Activated CD4-positive, alpha-beta memory T cell treated with anti-CD3 and anti-CD28 coated beads, Interleukin-2, amount 10 ng/mL, durations not matched to agents 7 days and 5 days (primary cell): ENCODE measurements around the gene COTL1. TPM values are rescaled to one million over a fixed set of nuclear protein-coding genes. Genes with fewer than 3 reads are reported as not detected.
A peak's percentile ranks its signal among the peaks of the same experiment; 100 is the strongest.

Experiments used
- CTCF ChIA-PET: fragments of 350-600 bp; sonication (Branson Sonifier 250); formaldehyde crosslinking; loops from one replicate; lab custom pipeline; 2021; ENCODE audit warnings: antibody characterized with exemption, inconsistent platforms; lab: Charles Lee
- POLR2A ChIA-PET: fragments of 350-600 bp; sonication (Branson Sonifier 250); formaldehyde crosslinking; loops from one replicate; lab custom pipeline; 2021; ENCODE audit warnings: antibody characterized with exemption; lab: Charles Lee
- DNase-seq: peaks from one replicate; pipeline ENCODE4 v3.0.0-alpha.2; 2020
- H3K27ac Mint-ChIP-seq: one replicate; pipeline ENCODE4 v1.8.0; 2021; ENCODE audit warnings: mild to moderate bottlenecking, mixed read lengths
- H3K27me3 Mint-ChIP-seq: one replicate; pipeline ENCODE4 v1.8.0; 2021; ENCODE audit warnings: mixed read lengths
- H3K36me3 Mint-ChIP-seq: one replicate; pipeline ENCODE4 v1.8.0; 2021; ENCODE audit warnings: low read depth, mixed read lengths
- H3K4me1 Mint-ChIP-seq: one replicate; pipeline ENCODE4 v1.8.0; 2021; ENCODE audit warnings: mixed read lengths
- H3K4me3 Mint-ChIP-seq: one replicate; pipeline ENCODE4 v1.8.0; 2021; ENCODE audit warnings: mild to moderate bottlenecking, mixed read lengths
- H3K9me3 Mint-ChIP-seq: one replicate; pipeline ENCODE4 v1.8.0; 2021; ENCODE audit warnings: mixed read lengths
- total RNA-seq, 2 experiments: library from RNA; stranded (reverse); gene quantifications; one replicate each; pipeline ENCODE4 v1.2.3, GENCODE V29; 2021

Gene COTL1
- total RNA-seq, 2 experiments from 2014 or later = 676 to 689 TPM

GRCh38 chr16:84592718-84593117 lies 25.2 kb downstream of the COTL1 start:
- peaks cover 79% of the 10 kb centered on the region for H3K36me3 Mint-ChIP-seq
- DNase-seq = no peak
- H3K9me3 Mint-ChIP-seq = no peaks in the 10 kb centered on the region
- H3K4me1 Mint-ChIP-seq = peaks cover 74% of the 10 kb centered on the region
- no peak overlapping the region for H3K4me3 Mint-ChIP-seq
- ChIA-PET POLR2A (interaction anchor here (1.0 to 2.4 kb wide), 4 partner anchors 10 to 41 kb away, joined by 3 to 6 read pairs (median 4); no protein-coding TSS in a partner anchor), CTCF (interaction anchor here (0.6 to 1.3 kb wide), 4 partner anchors 30 to 87 kb away, joined by 3 to 4 read pairs (median 3); no protein-coding TSS in a partner anchor)
- peak overlapping the region; percentile 72 for H3K27ac Mint-ChIP-seq
- H3K27me3 Mint-ChIP-seq = no peaks in the 10 kb centered on the region

GRCh38 chr16:84589975-84590719 lies 27.7 kb downstream of the COTL1 start:
- ChIA-PET POLR2A (no interaction called here), CTCF (no interaction called here)
- Mint-ChIP-seq H3K36me3 (peaks cover 79% of the 10 kb centered on the region), H3K4me1 (peaks cover 68% of the 10 kb centered on the region), H3K27ac (no peak overlapping the region), H3K4me3 (no peak overlapping the region), H3K27me3 (no peaks in the 10 kb centered on the region), H3K9me3 (no peaks in the 10 kb centered on the region)
- no peak for DNase-seq

- ChIA-PET CTCF (interaction anchor here (1.1 kb wide), 1 partner anchor 11 kb away, joined by 3 read pairs; no protein-coding TSS in a partner anchor), POLR2A (interaction anchor here (0.7 to 1.7 kb wide), 6 partner anchors 9 to 73 kb away, joined by 3 to 4 read pairs (median 3); no protein-coding TSS in a partner anchor)
- Mint-ChIP-seq H3K4me1 (peaks cover 60% of the 10 kb centered on the region), H3K27ac (no peak overlapping the region), H3K36me3 (peaks cover 82% of the 10 kb centered on the region), H3K27me3 (no peaks in the 10 kb centered on the region), H3K4me3 (no peak overlapping the region), H3K9me3 (no peaks in the 10 kb centered on the region)
- no peak for DNase-seq
Observed at GRCh38 chr16:84588991-84589390, 28.9 kb downstream of the COTL1 start.

GRCh38 chr16:84585886-84586285 lies 32.0 kb downstream of the COTL1 start:
- Mint-ChIP-seq H3K9me3 (no peaks in the 10 kb centered on the region), H3K27ac (peak overlapping the region; percentile 1), H3K36me3 (peaks cover 79% of the 10 kb centered on the region), H3K4me1 (peaks cover 42% of the 10 kb centered on the region), H3K27me3 (no peaks in the 10 kb centered on the region), H3K4me3 (no peak overlapping the region)
- POLR2A ChIA-PET = interaction anchor here (1.0 to 1.5 kb wide), 3 partner anchors 14 to 31 kb away, joined by 3 to 4 read pairs (median 4); no protein-coding TSS in a partner anchor
- CTCF ChIA-PET = interaction anchor here (2.1 kb wide), 1 partner anchor 75 kb away, joined by 4 read pairs; no protein-coding TSS in a partner anchor
- no peak for DNase-seq

GRCh38 chr16:84585467-84585866 lies 32.4 kb downstream of the COTL1 start:
- peaks cover 41% of the 10 kb centered on the region for H3K4me1 Mint-ChIP-seq
- H3K36me3 Mint-ChIP-seq = peaks cover 79% of the 10 kb centered on the region
- H3K27ac Mint-ChIP-seq = no peak overlapping the region
- H3K9me3 Mint-ChIP-seq = no peaks in the 10 kb centered on the region
- ChIA-PET CTCF (interaction anchor here (0.8 to 2.1 kb wide), 2 partner anchors 12 to 75 kb away, joined by 3 to 4 read pairs; no protein-coding TSS in a partner anchor), POLR2A (interaction anchor here (1.0 kb wide), 3 partner anchors 9 to 23 kb away, joined by 3 to 4 read pairs (median 3); no protein-coding TSS in a partner anchor)
- no peak overlapping the region for H3K4me3 Mint-ChIP-seq
- no peak for DNase-seq
- H3K27me3 Mint-ChIP-seq = no peaks in the 10 kb centered on the region

GRCh38 chr16:84584678-84585077 lies 33.2 kb downstream of the COTL1 start:
- CTCF ChIA-PET = interaction anchor here (1.1 kb wide), 1 partner anchor 32 kb away, joined by 3 read pairs; no protein-coding TSS in a partner anchor
- Mint-ChIP-seq H3K4me1 (peaks cover 40% of the 10 kb centered on the region), H3K27ac (no peak overlapping the region), H3K36me3 (peaks cover 75% of the 10 kb centered on the region), H3K4me3 (no peak overlapping the region), H3K27me3 (no peaks in the 10 kb centered on the region), H3K9me3 (no peaks in the 10 kb centered on the region)
- no peak for DNase-seq
- POLR2A ChIA-PET = interaction anchor here (0.8 to 4.6 kb wide), 8 partner anchors 10 to 66 kb away, joined by 3 to 27 read pairs (median 3); partner anchors contain the start of gene COTL1

GRCh38 chr16:84583995-84584394 lies 33.9 kb downstream of the COTL1 start:
- CTCF ChIA-PET = interaction anchor here (1.1 kb wide), 1 partner anchor 32 kb away, joined by 3 read pairs; no protein-coding TSS in a partner anchor
- Mint-ChIP-seq H3K9me3 (no peaks in the 10 kb centered on the region), H3K4me1 (peaks cover 42% of the 10 kb centered on the region), H3K27ac (no peak overlapping the region), H3K4me3 (no peak overlapping the region), H3K27me3 (no peaks in the 10 kb centered on the region), H3K36me3 (peaks cover 73% of the 10 kb centered on the region)
- DNase-seq = no peak
- POLR2A ChIA-PET = interaction anchor here (0.9 to 4.6 kb wide), 7 partner anchors 9 to 33 kb away, joined by 3 to 27 read pairs (median 3); partner anchors contain the start of gene COTL1

GRCh38 chr16:84582958-84583516 lies 34.8 kb downstream of the COTL1 start:
- Mint-ChIP-seq H3K4me3 (no peak overlapping the region), H3K27ac (peak overlapping the region; percentile 42), H3K27me3 (no peaks in the 10 kb centered on the region), H3K36me3 (peaks cover 76% of the 10 kb centered on the region), H3K9me3 (no peaks in the 10 kb centered on the region), H3K4me1 (peaks cover 47% of the 10 kb centered on the region)
- no peak for DNase-seq
- ChIA-PET POLR2A (interaction anchor here (0.9 to 4.6 kb wide), 7 partner anchors 8 to 64 kb away, joined by 3 to 27 read pairs (median 4); no protein-coding TSS in a partner anchor), CTCF (no interaction called here)

- Mint-ChIP-seq H3K4me1 (peaks cover 55% of the 10 kb centered on the region), H3K27ac (no peak overlapping the region), H3K9me3 (no peaks in the 10 kb centered on the region), H3K4me3 (no peak overlapping the region), H3K27me3 (no peaks in the 10 kb centered on the region), H3K36me3 (peaks cover 79% of the 10 kb centered on the region)
- DNase-seq = no peak
- ChIA-PET POLR2A (interaction anchor here (4.6 kb wide), 1 partner anchor 18 kb away, joined by 27 read pairs; no protein-coding TSS in a partner anchor), CTCF (interaction anchor here (1.2 to 1.3 kb wide), 2 partner anchors 41 to 75 kb away, joined by 3 read pairs; no protein-coding TSS in a partner anchor)
Observed at GRCh38 chr16:84581158-84581557, 36.7 kb downstream of the COTL1 start.

- ChIA-PET CTCF (no interaction called here), POLR2A (interaction anchor here (1.5 kb wide), 1 partner anchor 11 kb away, joined by 3 read pairs; no protein-coding TSS in a partner anchor)
- Mint-ChIP-seq H3K4me3 (no peak overlapping the region), H3K36me3 (peaks cover 75% of the 10 kb centered on the region), H3K9me3 (no peaks in the 10 kb centered on the region), H3K4me1 (peaks cover 48% of the 10 kb centered on the region), H3K27me3 (no peaks in the 10 kb centered on the region), H3K27ac (no peak overlapping the region)
- DNase-seq = no peak
Observed at GRCh38 chr16:84579936-84580335, 37.9 kb downstream of the COTL1 start.

- peaks cover 47% of the 10 kb centered on the region for H3K4me1 Mint-ChIP-seq
Observed at GRCh38 chr16:84578538-84579126, 39.2 kb downstream of the COTL1 start.

More at GRCh38 chr16:84578538-84579126, 39.2 kb downstream of the COTL1 start:
- DNase-seq = no peak
- POLR2A ChIA-PET = interaction anchor here (1.5 kb wide), 1 partner anchor 10 kb away, joined by 3 read pairs; no protein-coding TSS in a partner anchor
- no peak overlapping the region for H3K4me3 Mint-ChIP-seq
- CTCF ChIA-PET = interaction anchor here (0.5 kb wide), 1 partner anchor 68 kb away, joined by 4 read pairs; no protein-coding TSS in a partner anchor
- H3K9me3 Mint-ChIP-seq = no peaks in the 10 kb centered on the region
- H3K27ac Mint-ChIP-seq = no peak overlapping the region
- H3K36me3 Mint-ChIP-seq = peaks cover 73% of the 10 kb centered on the region
- no peaks in the 10 kb centered on the region for H3K27me3 Mint-ChIP-seq
